SU-DHL-6 (cell line): ENCODE measurements around the gene DRAM2.

Experiments used
- EZH2phosphoT487 ChIP-seq: fragments of 200-600 bp; sonication (generic), shearing (Covaris generic); conservative IDR thresholded peaks from 2 replicates; pipeline ENCODE4 v1.6.1; 2018; ENCODE audit warnings: mild to moderate bottlenecking, antibody characterized with exemption, low read length, moderate library complexity, mixed read lengths
- TF ChIP-seq, protein P1 (sequence below): fragments of 200-600 bp; sonication (generic); IDR thresholded peaks from one replicate; pipeline ENCODE4 v1.5.1; 2017; ENCODE audit warnings: antibody characterized with exemption, mild to moderate bottlenecking, low read length, moderate library complexity; ENCODE audit not compliant: insufficient read depth, poor library complexity, severe bottlenecking

DNA sequence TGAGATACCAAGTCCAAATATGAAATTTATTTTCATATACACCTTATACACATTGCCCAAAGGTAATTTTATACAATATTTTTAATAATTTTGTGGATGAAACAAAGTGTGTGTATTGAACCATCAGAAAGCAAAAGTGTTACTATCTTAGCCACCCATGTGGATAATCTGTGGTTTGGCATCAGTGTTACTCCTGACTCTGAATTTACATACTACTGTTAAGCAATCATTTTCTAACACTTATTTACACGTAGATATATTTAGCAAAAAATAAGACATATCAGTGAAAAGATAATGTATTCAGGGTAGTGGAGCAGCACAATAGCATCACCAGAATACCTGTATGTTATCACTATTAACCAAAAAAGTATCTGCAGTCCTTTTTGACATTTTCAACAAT is 36.8 kb upstream of the DRAM2 start:
- TF ChIP-seq, protein P1, sequence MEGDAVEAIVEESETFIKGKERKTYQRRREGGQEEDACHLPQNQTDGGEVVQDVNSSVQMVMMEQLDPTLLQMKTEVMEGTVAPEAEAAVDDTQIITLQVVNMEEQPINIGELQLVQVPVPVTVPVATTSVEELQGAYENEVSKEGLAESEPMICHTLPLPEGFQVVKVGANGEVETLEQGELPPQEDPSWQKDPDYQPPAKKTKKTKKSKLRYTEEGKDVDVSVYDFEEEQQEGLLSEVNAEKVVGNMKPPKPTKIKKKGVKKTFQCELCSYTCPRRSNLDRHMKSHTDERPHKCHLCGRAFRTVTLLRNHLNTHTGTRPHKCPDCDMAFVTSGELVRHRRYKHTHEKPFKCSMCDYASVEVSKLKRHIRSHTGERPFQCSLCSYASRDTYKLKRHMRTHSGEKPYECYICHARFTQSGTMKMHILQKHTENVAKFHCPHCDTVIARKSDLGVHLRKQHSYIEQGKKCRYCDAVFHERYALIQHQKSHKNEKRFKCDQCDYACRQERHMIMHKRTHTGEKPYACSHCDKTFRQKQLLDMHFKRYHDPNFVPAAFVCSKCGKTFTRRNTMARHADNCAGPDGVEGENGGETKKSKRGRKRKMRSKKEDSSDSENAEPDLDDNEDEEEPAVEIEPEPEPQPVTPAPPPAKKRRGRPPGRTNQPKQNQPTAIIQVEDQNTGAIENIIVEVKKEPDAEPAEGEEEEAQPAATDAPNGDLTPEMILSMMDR, result no peak
- TF ChIP-seq EZH2phosphoT487, result no peak
